Panc1 (cell line): ENCODE data around the gene PROSER3.

Experiments
- CTCF ChIP-seq: fragments of 450-650 bp; IDR thresholded peaks from 2 replicates; pipeline ENCODE4 v1.5.1; 2017; ENCODE audit warnings: mild to moderate bottlenecking
- POLR2AphosphoS5 ChIP-seq: IDR thresholded peaks from 2 replicates; pipeline ENCODE4 v1.6.1; 2012; ENCODE audit warnings: mild to moderate bottlenecking, low read depth, low read length, moderate library complexity
- REST ChIP-seq, 2 experiments: IDR thresholded peaks; 2 replicates each; pipeline ENCODE4 v1.6.1; 2011 to 2012; ENCODE audit warnings: low read depth in 2 of 2, control low read depth in 1 of 2, low read length in 1 of 2, mild to moderate bottlenecking in 1 of 2, moderate library complexity in 1 of 2; ENCODE audit not compliant: insufficient read depth in 1 of 2
- SIN3A ChIP-seq: IDR thresholded peaks from 2 replicates; pipeline ENCODE4 v1.6.1; 2012; ENCODE audit warnings: low read depth, mild to moderate bottlenecking, low read length, moderate library complexity, borderline replicate concordance; ENCODE audit not compliant: insufficient read depth
- TCF7L2 ChIP-seq: IDR thresholded peaks from 2 replicates; pipeline ENCODE4 v1.6.1; 2011; ENCODE audit warnings: mild to moderate bottlenecking, low read depth, low read length, inconsistent platforms

DNA sequence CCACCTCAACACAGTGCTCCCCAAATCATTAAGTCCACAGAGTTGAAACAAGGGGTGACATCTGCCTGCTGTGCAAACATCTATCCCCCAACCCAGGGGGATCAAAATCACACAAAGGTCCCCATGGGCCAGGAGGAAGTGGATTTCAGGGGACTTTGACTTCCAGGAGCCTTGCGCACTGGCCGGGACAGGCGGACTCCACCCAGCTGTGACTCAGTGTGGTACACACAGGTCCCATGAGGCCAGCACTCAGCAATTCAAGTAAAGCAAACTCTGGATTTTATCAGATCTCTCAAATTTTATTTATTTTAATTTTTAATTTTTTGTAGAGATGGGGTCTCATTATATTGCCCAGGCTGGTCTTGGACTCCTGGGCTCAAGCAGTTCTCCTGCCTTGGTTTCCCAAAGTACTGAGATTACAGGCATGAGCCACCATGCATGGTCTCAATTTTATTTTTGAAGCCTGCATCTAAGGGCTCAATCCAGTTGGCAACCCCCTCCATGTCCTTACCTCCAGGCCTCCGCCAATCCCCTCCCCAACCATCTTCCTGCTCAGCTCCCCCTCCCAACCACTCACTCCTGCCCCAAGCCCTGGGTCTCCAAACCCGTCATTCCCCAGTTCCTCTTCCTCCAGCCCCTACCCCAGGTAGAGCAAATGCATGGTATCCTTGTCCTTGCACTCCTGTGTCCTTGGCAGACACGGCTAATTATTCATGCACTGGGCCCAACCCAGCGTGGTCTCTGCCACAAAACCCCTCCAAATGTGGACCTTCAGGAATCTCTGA, 35.6 kb downstream of the PROSER3 start:
- TF ChIP-seq CTCF (no peak), POLR2AphosphoS5 (no peak), SIN3A (no peak), REST (IDR thresholded peaks at IDR 0.05; ENCODE audit: insufficient read depth in 1 of 2, low read depth in 2 of 2, low read length in 1 of 2) (no peak), TCF7L2 (no peak)
